Ascending aorta (tissue), 2 donors: ENCODE measurements around the gene HS3ST4. TPM values are rescaled to one million over a fixed set of nuclear protein-coding genes. Genes with fewer than 3 reads are reported as not detected.

Experiments used
- DNase-seq, 2 donors: peaks; one replicate each; pipeline ENCODE4 v3.0.0-alpha.2; 2019; ENCODE audit warnings: low spot score in 2 of 2
- H3K27ac ChIP-seq, 2 donors: fragments of 200-600 bp; sonication (generic); one replicate each; pipeline ENCODE4 v1.5.1; 2016 to 2017; ENCODE audit warnings: mild to moderate bottlenecking in 1 of 2
- H3K27me3 ChIP-seq: fragments of 200-600 bp; sonication (generic); one replicate; pipeline ENCODE4 v1.5.1; 2017
- H3K36me3 ChIP-seq, 2 donors: fragments of 200-600 bp; sonication (generic); one replicate each; pipeline ENCODE4 v1.5.1; 2016
- H3K4me1 ChIP-seq, 2 donors: fragments of 200-600 bp; sonication (generic); one replicate each; pipeline ENCODE4 v1.5.1; 2016 to 2017; ENCODE audit warnings: mild to moderate bottlenecking in 1 of 2
- H3K4me3 ChIP-seq, 2 donors: fragments of 200-600 bp; sonication (generic); one replicate each; pipeline ENCODE4 v1.5.1; 2016 to 2017; ENCODE audit warnings: mild to moderate bottlenecking in 1 of 2
- H3K9me3 ChIP-seq, 2 donors: fragments of 200-600 bp; sonication (generic); one replicate each; pipeline ENCODE4 v1.5.1; 2016
- CTCF ChIP-seq, 3 experiments: fragments of 200-600 bp in 2 of 3; fragments of 450-650 bp in 1 of 3; sonication (generic) in 2 of 3; IDR thresholded peaks; one replicate each; pipeline ENCODE4 v1.5.1; 2016 to 2019; ENCODE audit warnings: antibody characterized with exemption in 3 of 3, mild to moderate bottlenecking in 1 of 3, moderate library complexity in 1 of 3
- intact Hi-C: fragments of 100-400 bp; cut with DNase I; formaldehyde crosslinking; loops from one replicate; pipeline ENCODE4 v1.15.1; 2023
- total RNA-seq: library from RNA; depleted of rRNA; stranded (reverse); fragments of >200 nt; gene quantifications from one replicate; pipeline ENCODE4 v1.1.0, GENCODE V29; 2016

Gene HS3ST4
- not detected for total RNA-seq

- H3K36me3 ChIP-seq = no peaks in the 10 kb centered on the region
- no peak for DNase-seq
- H3K27ac ChIP-seq = no peak within 1 kb of the TSS
- intact Hi-C loops = no loop called here
- peaks cover 13% of the 10 kb centered on the region for H3K27me3 ChIP-seq
- H3K4me1 ChIP-seq = no peaks in the 10 kb centered on the region
- H3K4me3 ChIP-seq = peak within 1 kb of the TSS; percentile 40 to 59
- TF ChIP-seq CTCF (IDR thresholded peaks at IDR 0.05) = no peak
- no peaks in the 10 kb centered on the region for H3K9me3 ChIP-seq
These were observed at the start of gene HS3ST4 for GRCh38 chr16:25691519-25692091. HS3ST4 (plus strand) TSS chr16:25691959.

- no peak for DNase-seq
- Histone ChIP-seq H3K27ac (no peak overlapping the region), H3K9me3 (no peaks in the 10 kb centered on the region), H3K4me1 (no peaks in the 10 kb centered on the region), H3K27me3 (no peaks in the 10 kb centered on the region), H3K36me3 (no peaks in the 10 kb centered on the region), H3K4me3 (no peak overlapping the region)
- no peak for TF ChIP-seq CTCF (IDR thresholded peaks at IDR 0.05)
- intact Hi-C loops = no loop called here
These were observed 48.1 kb upstream of the HS3ST4 start for GRCh38 chr16:25643633-25644032.

GRCh38 chr16:25656639-25657038 lies 35.1 kb upstream of the HS3ST4 start:
- no peak for TF ChIP-seq CTCF (IDR thresholded peaks at IDR 0.05)
- H3K27ac ChIP-seq = no peak overlapping the region
- H3K27me3 ChIP-seq = no peaks in the 10 kb centered on the region
- no peaks in the 10 kb centered on the region for H3K36me3 ChIP-seq
- intact Hi-C loops = no loop called here
- no peaks in the 10 kb centered on the region for H3K4me1 ChIP-seq
- no peak overlapping the region for H3K4me3 ChIP-seq
- H3K9me3 ChIP-seq = no peaks in the 10 kb centered on the region
- DNase-seq = no peak

GRCh38 chr16:25676820-25677219 lies 14.9 kb upstream of the HS3ST4 start:
- H3K36me3 ChIP-seq = no peaks in the 10 kb centered on the region
- H3K27me3 ChIP-seq = no peaks in the 10 kb centered on the region
- H3K9me3 ChIP-seq = no peaks in the 10 kb centered on the region
- TF ChIP-seq CTCF (IDR thresholded peaks at IDR 0.05) = no peak
- H3K4me1 ChIP-seq = no peaks in the 10 kb centered on the region
- no peak overlapping the region for H3K27ac ChIP-seq
- no peak for DNase-seq
- H3K4me3 ChIP-seq = no peak overlapping the region
- intact Hi-C loops = no loop called here

- Histone ChIP-seq H3K4me3 (no peak overlapping the region), H3K9me3 (no peaks in the 10 kb centered on the region), H3K27ac (no peak overlapping the region), H3K4me1 (no peaks in the 10 kb centered on the region), H3K27me3 (no peaks in the 10 kb centered on the region), H3K36me3 (no peaks in the 10 kb centered on the region)
- intact Hi-C loops = no loop called here
- TF ChIP-seq CTCF (IDR thresholded peaks at IDR 0.05) = no peak
- no peak for DNase-seq
These were observed 12.2 kb upstream of the HS3ST4 start for GRCh38 chr16:25679511-25679910.
